ENCODE measurements around the gene SPTBN1. TPM values are rescaled to one million over a fixed set of nuclear protein-coding genes. Genes with fewer than 3 reads are reported as not detected.

SPTBN1 gene
- total RNA-seq, 1 donor from 2014 or later: 813 TPM

GRCh38 chr2:54665436-54665856 is 209.3 kb downstream of the SPTBN1 start:
- TF ChIP-seq CTCF (IDR thresholded peaks at IDR 0.05): peak; percentile 68
- no peak for DNase-seq
- H3K4me3 ChIP-seq: no peak overlapping the region
- no peaks in the 10 kb centered on the region for H3K27me3 ChIP-seq
- H3K27ac ChIP-seq: peak overlapping the region; percentile 79
- no peaks in the 10 kb centered on the region for H3K9me3 ChIP-seq
- peak; percentile 81 for ATAC-seq
- intact Hi-C loops (cut with DNase I): no loop called here
- H3K4me1 ChIP-seq: peaks cover 56% of the 10 kb centered on the region
- peaks cover 83% of the 10 kb centered on the region for H3K36me3 ChIP-seq

GRCh38 chr2:54666131-54666633 is 210.1 kb downstream of the SPTBN1 start:
- Histone ChIP-seq H3K36me3 (peaks cover 84% of the 10 kb centered on the region), H3K4me1 (peaks cover 56% of the 10 kb centered on the region), H3K27me3 (no peaks in the 10 kb centered on the region), H3K9me3 (no peaks in the 10 kb centered on the region), H3K27ac (peak overlapping the region; percentile 79), H3K4me3 (no peak overlapping the region)
- TF ChIP-seq CTCF (IDR thresholded peaks at IDR 0.05): no peak
- intact Hi-C loops (cut with DNase I): no loop called here
- no peak for DNase-seq
- ATAC-seq: peak; percentile 36

- TF ChIP-seq CTCF (IDR thresholded peaks at IDR 0.05): no peak
- ATAC-seq (peak; percentile 51), DNase-seq (no peak)
- no peaks in the 10 kb centered on the region for H3K9me3 ChIP-seq
- intact Hi-C loops (cut with DNase I): no loop called here
- peaks cover 79% of the 10 kb centered on the region for H3K36me3 ChIP-seq
- H3K4me3 ChIP-seq: no peak overlapping the region
- no peaks in the 10 kb centered on the region for H3K27me3 ChIP-seq
- peak overlapping the region; percentile 79 for H3K27ac ChIP-seq
- H3K4me1 ChIP-seq: peaks cover 59% of the 10 kb centered on the region
These were observed 210.6 kb downstream of the SPTBN1 start for GRCh38 chr2:54666634-54667265.

GRCh38 chr2:54667266-54667639 is 211.1 kb downstream of the SPTBN1 start:
- H3K4me3 ChIP-seq: no peak overlapping the region
- no peak for TF ChIP-seq CTCF (IDR thresholded peaks at IDR 0.05)
- no peaks in the 10 kb centered on the region for H3K27me3 ChIP-seq
- no peaks in the 10 kb centered on the region for H3K9me3 ChIP-seq
- ATAC-seq (no peak), DNase-seq (no peak)
- intact Hi-C loops (cut with DNase I): no loop called here
- H3K27ac ChIP-seq: peak overlapping the region; percentile 79
- peaks cover 63% of the 10 kb centered on the region for H3K4me1 ChIP-seq
- peaks cover 74% of the 10 kb centered on the region for H3K36me3 ChIP-seq

- ATAC-seq: no peak
- H3K27me3 ChIP-seq: no peaks in the 10 kb centered on the region
- H3K36me3 ChIP-seq: peaks cover 67% of the 10 kb centered on the region
- peak overlapping the region; percentile 79 for H3K27ac ChIP-seq
- peaks cover 70% of the 10 kb centered on the region for H3K4me1 ChIP-seq
- no peak overlapping the region for H3K4me3 ChIP-seq
- no peak for TF ChIP-seq CTCF (IDR thresholded peaks at IDR 0.05)
- no peak for DNase-seq
- H3K9me3 ChIP-seq: no peaks in the 10 kb centered on the region
- intact Hi-C loops (cut with DNase I): no loop called here
These were observed 211.9 kb downstream of the SPTBN1 start for GRCh38 chr2:54667726-54668650.

All from upper lobe of right lung (tissue), 1 donor.